ENCODE measurements around the gene DENND11. TPM values are rescaled to one million over a fixed set of nuclear protein-coding genes. Genes with fewer than 3 reads are reported as not detected.

Gene DENND11
- total and polyA plus RNA-seq, 11 donors, result 3.5 to 15.3 (median 8.4) TPM

GRCh38 chr7:141737118-141737835 lies 35.3 kb upstream of the DENND11 start:
- TF ChIP-seq CTCF (IDR thresholded peaks at IDR 0.05), result no peak
- no peak for TF ChIP-seq POLR2A (IDR thresholded peaks at IDR 0.05)
- intact Hi-C loops (cut with DNase I), result loop anchor here in 9 of 10 donors (2.0 to 10.0 kb wide), 7 partner anchors 34 to 185 kb away; partner anchors contain the start of genes AGK (in 1 of the 9) and DENND11 (in 1 of the 9)
- Histone ChIP-seq H3K27ac (peak overlapping the region in 11 of 12 donors; percentile 70 to 87 (median 82)), H3K4me1 (peaks cover 0 to 31% (median 17%) of the 10 kb centered on the region in 12 donors), H3K9me3 (no peaks in the 10 kb centered on the region), H3K4me3 (peak overlapping the region; percentile 15 to 84 (median 72)), H3K36me3 (peaks cover 0 to 32% (median 23%) of the 10 kb centered on the region in 9 donors), H3K27me3 (no peaks in the 10 kb centered on the region)
- ATAC-seq (no peak), DNase-seq (no peak)
- 76 to 79% (median 78%) methylated on average over 11 of the region's 11 CpGs for WGBS, 4 donors

DNA sequence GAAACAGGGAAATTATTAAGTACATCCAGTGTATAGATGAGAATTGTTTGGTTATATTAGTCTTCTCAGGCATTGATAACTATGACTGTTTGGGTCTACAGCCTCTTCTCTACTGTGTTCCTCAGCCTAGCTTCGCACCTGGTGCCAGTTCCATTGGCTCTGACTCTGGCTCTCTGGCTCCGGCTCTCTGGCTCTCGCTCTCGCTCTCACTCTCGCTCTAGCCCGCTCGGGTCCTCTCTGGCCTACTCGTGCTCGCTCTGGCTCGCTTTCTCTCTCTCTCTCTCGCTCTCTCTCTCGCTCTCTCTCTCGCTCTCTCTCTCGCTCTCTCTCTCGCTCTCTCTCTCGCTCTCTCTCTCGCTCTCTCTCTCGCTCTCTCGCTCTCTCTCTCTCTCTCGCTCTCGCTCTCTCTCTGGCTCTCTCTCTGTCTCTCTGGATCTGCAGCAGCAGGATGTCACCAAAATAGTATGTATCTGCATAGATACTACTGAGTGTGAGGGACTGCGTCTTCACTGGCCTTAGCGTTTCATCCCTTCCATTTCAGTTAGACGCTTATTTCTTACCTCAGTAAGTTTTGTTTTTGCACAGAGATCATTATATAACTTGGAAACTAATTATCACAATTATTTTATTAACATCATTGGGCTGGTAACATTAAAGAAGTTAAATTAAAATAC lies 29.6 kb upstream of the DENND11 start:
- WGBS, 4 donors, result 66 to 75% (median 72%) methylated on average over 24 of the region's 24 CpGs
- peaks cover 0 to 4% (median 0%) of the 10 kb centered on the region in 9 donors for H3K36me3 ChIP-seq
- no peaks in the 10 kb centered on the region for H3K27me3 ChIP-seq
- DNase-seq (peak in 2 of 5 donors; percentile 31 to 42), ATAC-seq (peak in 3 of 4 donors; percentile 73 to 88 (median 79))
- peak overlapping the region in 1 of 12 donors; percentile 15 for H3K27ac ChIP-seq
- TF ChIP-seq CTCF (IDR thresholded peaks at IDR 0.05) (peak in 1 of 12 donors; percentile 14), POLR2A (IDR thresholded peaks at IDR 0.05) (no peak)
- H3K9me3 ChIP-seq, result no peaks in the 10 kb centered on the region
- H3K4me1 ChIP-seq, result peaks cover 0 to under 1% (median 0%) of the 10 kb centered on the region in 12 donors
- intact Hi-C loops (cut with DNase I), result loop anchor here in 5 of 10 donors (10.0 kb wide), 2 partner anchors 67 to 77 kb away; no protein-coding TSS in a partner anchor
- peak overlapping the region in 1 of 12 donors; percentile 13 for H3K4me3 ChIP-seq

DNA sequence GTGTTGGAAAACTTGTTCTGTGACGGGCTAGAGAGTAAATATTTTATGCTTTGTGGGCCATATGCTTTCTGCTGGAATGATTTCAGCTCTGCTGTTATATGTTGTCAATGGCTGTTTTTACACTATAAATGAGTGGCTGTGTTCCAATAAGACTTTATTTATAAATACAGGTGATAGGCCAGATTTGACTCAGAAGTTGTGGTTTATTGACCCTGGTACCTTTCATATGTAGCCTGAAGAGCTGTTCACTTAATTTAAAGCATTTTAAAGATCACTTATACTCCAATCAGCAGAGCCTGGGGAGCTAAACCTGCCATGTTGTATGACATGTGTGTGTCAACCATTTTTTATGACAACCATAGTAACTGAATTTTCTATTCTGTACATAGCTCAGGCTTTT lies 27.1 kb upstream of the DENND11 start:
- no peaks in the 10 kb centered on the region for H3K9me3 ChIP-seq
- DNase-seq, result no peak
- H3K27ac ChIP-seq, result no peak overlapping the region
- no peak overlapping the region for H3K4me3 ChIP-seq
- TF ChIP-seq POLR2A (IDR thresholded peaks at IDR 0.05) (no peak), CTCF (IDR thresholded peaks at IDR 0.05) (no peak)
- no peaks in the 10 kb centered on the region for H3K27me3 ChIP-seq
- no peaks in the 10 kb centered on the region for H3K4me1 ChIP-seq
- no peak for ATAC-seq
- H3K36me3 ChIP-seq, result peaks cover 0 to 8% (median 0%) of the 10 kb centered on the region in 9 donors
- intact Hi-C loops (cut with DNase I), result no loop called here
- WGBS, 4 donors, result 92 to 97% (median 95%) methylated on average over 1 of the region's 1 CpG

- DNase-seq (no peak), ATAC-seq (no peak)
- Histone ChIP-seq H3K27me3 (no peaks in the 10 kb centered on the region), H3K36me3 (peaks cover 0 to 20% (median 0%) of the 10 kb centered on the region in 9 donors), H3K4me1 (no peaks in the 10 kb centered on the region), H3K27ac (no peak overlapping the region), H3K4me3 (no peak overlapping the region), H3K9me3 (no peaks in the 10 kb centered on the region)
- 90 to 95% (median 93%) methylated on average over 2 of the region's 2 CpGs for WGBS, 4 donors
- intact Hi-C loops (cut with DNase I), result no loop called here
- no peak for TF ChIP-seq POLR2A (IDR thresholded peaks at IDR 0.05)
- TF ChIP-seq CTCF (IDR thresholded peaks at IDR 0.05), result no peak
Observed at GRCh38 chr7:141722529-141722928, 20.6 kb upstream of the DENND11 start.

Data from heart left ventricle (tissue), 16 donors.